Activated naive CD4-positive, alpha-beta T cell treated with anti-CD3 and anti-CD28 coated beads, Interleukin-2, amount 50 U/mL, for 24 hours (primary cell): ENCODE data around the gene HHATL.

Experiments used
- H3K27ac Mint-ChIP-seq: one replicate; pipeline ENCODE4 v1.8.0; 2021; ENCODE audit warnings: mild to moderate bottlenecking, mixed read lengths
- H3K27me3 Mint-ChIP-seq: one replicate; pipeline ENCODE4 v1.8.0; 2021; ENCODE audit warnings: mixed read lengths
- H3K36me3 Mint-ChIP-seq: one replicate; pipeline ENCODE4 v1.8.0; 2021; ENCODE audit warnings: mixed read lengths
- H3K4me1 Mint-ChIP-seq: one replicate; pipeline ENCODE4 v1.8.0; 2021; ENCODE audit warnings: mixed read lengths
- H3K4me3 Mint-ChIP-seq: one replicate; pipeline ENCODE4 v1.8.0; 2021; ENCODE audit warnings: mild to moderate bottlenecking, mixed read lengths
- H3K9me3 Mint-ChIP-seq: one replicate; pipeline ENCODE4 v1.8.0; 2021; ENCODE audit warnings: mixed read lengths

Gene HHATL

GRCh38 chr3:42661593-42662022 is 41.0 kb downstream of the HHATL start:
- Mint-ChIP-seq H3K27ac (no peak overlapping the region), H3K36me3 (no peaks in the 10 kb centered on the region)

GRCh38 chr3:42660898-42661297 is 41.7 kb downstream of the HHATL start:
- Mint-ChIP-seq H3K4me1 (no peaks in the 10 kb centered on the region), H3K27me3 (no peaks in the 10 kb centered on the region), H3K9me3 (no peaks in the 10 kb centered on the region), H3K36me3 (no peaks in the 10 kb centered on the region), H3K4me3 (no peak overlapping the region), H3K27ac (no peak overlapping the region)

More at GRCh38 chr3:42661593-42662022, 41.0 kb downstream of the HHATL start:
- Mint-ChIP-seq H3K9me3 (no peaks in the 10 kb centered on the region), H3K27me3 (no peaks in the 10 kb centered on the region), H3K4me1 (no peaks in the 10 kb centered on the region), H3K4me3 (no peak overlapping the region)

- Mint-ChIP-seq H3K9me3 (no peaks in the 10 kb centered on the region), H3K27me3 (no peaks in the 10 kb centered on the region), H3K36me3 (no peaks in the 10 kb centered on the region), H3K4me3 (no peak overlapping the region), H3K27ac (no peak overlapping the region), H3K4me1 (no peaks in the 10 kb centered on the region)
Measured at GRCh38 chr3:42660131-42660715, 42.4 kb downstream of the HHATL start.

DNA sequence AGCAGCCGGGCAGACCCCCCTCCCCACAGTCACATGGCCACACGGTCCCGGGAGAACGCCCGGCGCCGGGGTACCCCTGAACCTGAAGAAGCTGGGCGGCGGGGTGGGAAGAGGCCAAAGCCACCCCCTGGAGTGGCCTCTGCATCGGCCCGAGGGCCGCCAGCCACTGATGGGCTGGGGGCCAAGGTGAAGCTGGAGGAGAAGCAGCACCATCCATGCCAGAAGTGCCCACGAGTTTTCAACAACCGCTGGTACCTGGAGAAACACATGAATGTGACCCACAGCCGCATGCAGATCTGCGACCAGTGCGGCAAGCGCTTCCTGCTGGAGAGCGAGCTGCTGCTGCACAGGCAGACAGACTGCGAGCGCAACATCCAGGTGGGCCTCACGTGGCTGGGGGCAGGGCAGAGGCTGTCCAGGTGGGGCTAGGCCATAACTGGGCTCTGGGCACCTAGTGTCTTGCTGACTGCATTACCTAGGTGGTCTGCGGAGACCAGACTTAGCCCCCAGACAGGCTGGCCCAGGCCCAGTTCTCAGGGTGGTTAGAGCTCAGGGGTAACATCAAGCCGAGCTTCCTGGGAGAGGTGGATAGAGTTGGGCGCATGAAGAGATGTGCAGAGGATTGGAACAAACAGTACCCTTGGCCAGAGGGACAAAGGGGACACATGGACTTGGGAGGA is 43.0 kb downstream of the HHATL start:
- H3K36me3 Mint-ChIP-seq = no peaks in the 10 kb centered on the region
- no peak overlapping the region for H3K27ac Mint-ChIP-seq
- H3K27me3 Mint-ChIP-seq = no peaks in the 10 kb centered on the region
- H3K9me3 Mint-ChIP-seq = no peaks in the 10 kb centered on the region
- no peaks in the 10 kb centered on the region for H3K4me1 Mint-ChIP-seq
- H3K4me3 Mint-ChIP-seq = no peak overlapping the region

GRCh38 chr3:42658771-42659390 is 43.7 kb downstream of the HHATL start:
- Mint-ChIP-seq H3K4me3 (no peak overlapping the region), H3K27me3 (no peaks in the 10 kb centered on the region), H3K27ac (no peak overlapping the region), H3K4me1 (peaks cover under 1% of the 10 kb centered on the region), H3K9me3 (no peaks in the 10 kb centered on the region), H3K36me3 (no peaks in the 10 kb centered on the region)

DNA sequence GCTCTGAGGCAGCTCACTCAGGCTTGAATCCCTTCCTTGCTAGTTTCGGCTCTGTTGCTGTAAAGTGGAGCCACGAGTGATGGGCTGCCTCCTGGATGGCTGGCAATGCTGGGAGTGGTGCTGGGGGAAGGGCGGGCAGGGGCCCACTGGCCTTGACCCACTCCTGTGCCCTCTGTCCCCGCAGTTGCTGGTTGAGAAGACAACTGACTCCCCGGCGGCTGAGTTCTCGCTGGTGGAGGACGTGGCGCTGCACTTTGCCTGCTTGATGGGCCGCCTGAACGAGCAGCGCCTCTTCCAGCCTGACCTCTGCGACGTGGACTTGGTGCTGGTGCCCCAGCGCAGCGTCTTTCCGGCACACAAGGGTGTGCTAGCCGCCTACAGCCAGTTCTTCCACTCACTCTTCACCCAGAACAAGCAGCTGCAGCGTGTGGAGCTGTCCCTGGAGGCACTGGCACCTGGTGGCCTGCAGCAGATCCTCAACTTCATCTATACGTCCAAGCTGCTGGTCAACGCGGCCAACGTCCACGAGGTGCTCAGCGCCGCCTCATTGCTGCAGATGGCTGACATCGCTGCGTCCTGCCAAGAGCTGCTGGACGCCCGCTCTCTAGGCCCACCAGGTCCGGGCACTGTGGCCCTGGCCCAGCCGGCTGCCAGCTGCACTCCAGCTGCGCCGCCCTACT is 44.4 kb downstream of the HHATL start:
- Mint-ChIP-seq H3K9me3 (no peaks in the 10 kb centered on the region), H3K27me3 (no peaks in the 10 kb centered on the region), H3K36me3 (no peaks in the 10 kb centered on the region), H3K4me3 (no peak overlapping the region), H3K27ac (no peak overlapping the region), H3K4me1 (peaks cover 4% of the 10 kb centered on the region)

DNA sequence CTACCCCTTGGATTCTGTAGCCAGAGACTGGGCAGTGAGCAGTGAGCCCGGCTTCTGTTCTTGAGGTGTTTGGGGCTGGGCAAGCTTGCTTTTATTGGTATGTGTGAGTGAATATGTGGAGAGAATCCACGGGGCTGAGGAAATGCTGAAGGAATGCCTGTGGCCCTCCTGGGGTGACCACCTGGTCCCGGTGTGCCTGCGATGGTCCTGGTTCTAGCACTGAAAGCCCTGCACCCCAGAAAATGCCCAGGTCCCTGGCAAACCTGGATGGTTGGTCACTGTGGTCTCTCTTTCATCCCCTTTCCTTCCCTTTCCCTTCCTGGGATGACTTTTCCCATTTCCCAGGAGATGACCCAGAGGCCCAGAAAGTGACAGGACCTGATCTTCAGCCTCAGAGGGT is 44.9 kb downstream of the HHATL start:
- no peak overlapping the region for H3K27ac Mint-ChIP-seq
- H3K27me3 Mint-ChIP-seq = no peaks in the 10 kb centered on the region
- H3K36me3 Mint-ChIP-seq = no peaks in the 10 kb centered on the region
- H3K4me3 Mint-ChIP-seq = no peak overlapping the region
- peaks cover 4% of the 10 kb centered on the region for H3K4me1 Mint-ChIP-seq
- H3K9me3 Mint-ChIP-seq = no peaks in the 10 kb centered on the region

GRCh38 chr3:42656680-42657610 is 45.7 kb downstream of the HHATL start:
- Mint-ChIP-seq H3K4me1 (peaks cover 4% of the 10 kb centered on the region), H3K27ac (no peak overlapping the region), H3K9me3 (no peaks in the 10 kb centered on the region), H3K36me3 (no peaks in the 10 kb centered on the region), H3K27me3 (no peaks in the 10 kb centered on the region), H3K4me3 (peak overlapping the region; percentile 30)

- Mint-ChIP-seq H3K27ac (no peak overlapping the region), H3K9me3 (no peaks in the 10 kb centered on the region), H3K36me3 (no peaks in the 10 kb centered on the region), H3K4me1 (peaks cover 4% of the 10 kb centered on the region), H3K27me3 (no peaks in the 10 kb centered on the region), H3K4me3 (peak overlapping the region; percentile 30)
Measured at GRCh38 chr3:42655980-42656679, 46.5 kb downstream of the HHATL start.

- Mint-ChIP-seq H3K36me3 (no peaks in the 10 kb centered on the region), H3K27ac (no peak overlapping the region), H3K27me3 (no peaks in the 10 kb centered on the region), H3K4me1 (peaks cover 4% of the 10 kb centered on the region), H3K4me3 (no peak overlapping the region), H3K9me3 (no peaks in the 10 kb centered on the region)
Measured at GRCh38 chr3:42655331-42655888, 47.2 kb downstream of the HHATL start.

GRCh38 chr3:42654331-42655201 is 48.0 kb downstream of the HHATL start:
- no peaks in the 10 kb centered on the region for H3K9me3 Mint-ChIP-seq
- no peak overlapping the region for H3K27ac Mint-ChIP-seq
- peaks cover 4% of the 10 kb centered on the region for H3K4me1 Mint-ChIP-seq
- H3K27me3 Mint-ChIP-seq = no peaks in the 10 kb centered on the region
- no peaks in the 10 kb centered on the region for H3K36me3 Mint-ChIP-seq
- H3K4me3 Mint-ChIP-seq = peak overlapping the region; percentile 47

GRCh38 chr3:42653560-42654330 is 48.9 kb downstream of the HHATL start, which contains the start of gene ZBTB47:
TSS of gene ZBTB47 (plus strand) at chr3:42653697. CDS start at chr3:42658356, 4,659 bp downstream.
- Mint-ChIP-seq H3K27me3 (no peaks in the 10 kb centered on the region), H3K36me3 (peaks cover 3% of the 10 kb centered on the region), H3K4me1 (peaks cover 8% of the 10 kb centered on the region), H3K9me3 (no peaks in the 10 kb centered on the region), H3K4me3 (peak within 1 kb of the TSS; percentile 82), H3K27ac (peak within 1 kb of the TSS; percentile 5)

- H3K4me1 Mint-ChIP-seq = peaks cover 8% of the 10 kb centered on the region
- H3K27me3 Mint-ChIP-seq = no peaks in the 10 kb centered on the region
- peaks cover 3% of the 10 kb centered on the region for H3K36me3 Mint-ChIP-seq
- H3K27ac Mint-ChIP-seq = peak overlapping the region; percentile 5
- peak overlapping the region; percentile 71 for H3K4me3 Mint-ChIP-seq
- no peaks in the 10 kb centered on the region for H3K9me3 Mint-ChIP-seq
Measured at GRCh38 chr3:42653303-42653559, 49.4 kb downstream of the HHATL start.
